Measurements from ENCODE around the gene TGFBR3L.

TGFBR3L gene

DNA sequence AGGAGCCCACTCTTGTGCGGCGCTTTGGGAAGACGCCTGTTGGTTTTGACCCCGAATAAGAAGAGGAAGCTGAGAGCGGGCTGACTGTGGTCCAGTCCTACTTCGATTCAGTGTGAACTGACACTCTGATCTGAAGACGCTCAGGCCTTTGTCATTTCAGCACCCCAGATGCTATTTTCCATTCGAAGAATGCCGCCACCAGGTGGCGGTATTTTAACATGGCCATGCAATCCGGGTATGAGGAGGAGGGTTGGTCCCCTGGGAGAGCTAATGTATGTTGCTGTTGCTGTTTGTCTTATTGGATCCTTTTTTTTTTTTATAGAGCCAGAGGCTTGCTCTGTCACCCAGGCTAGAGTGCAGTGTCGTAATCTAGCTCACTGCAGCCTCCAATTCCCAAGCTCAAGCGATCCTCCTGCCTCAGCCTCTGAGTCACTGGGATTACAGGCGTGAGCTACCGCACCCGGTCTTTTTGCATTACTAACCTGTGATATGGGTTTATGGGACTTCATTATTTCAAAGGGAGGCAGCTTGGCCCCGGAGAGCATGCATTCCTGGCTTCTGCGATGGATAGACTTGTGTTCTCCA, 29.6 kb downstream of the TGFBR3L start:
- no peaks in the 10 kb centered on the region for H3K27me3 ChIP-seq
- intact Hi-C loops (cut with DNase I; ENCODE audit: low total_unique reads) = loop anchor here (10.0 kb wide), 1 partner anchor 61 kb away; the partner anchor contains the start of gene ELAVL1
- H3K9me3 ChIP-seq = no peaks in the 10 kb centered on the region
- TF ChIP-seq, protein P1, sequence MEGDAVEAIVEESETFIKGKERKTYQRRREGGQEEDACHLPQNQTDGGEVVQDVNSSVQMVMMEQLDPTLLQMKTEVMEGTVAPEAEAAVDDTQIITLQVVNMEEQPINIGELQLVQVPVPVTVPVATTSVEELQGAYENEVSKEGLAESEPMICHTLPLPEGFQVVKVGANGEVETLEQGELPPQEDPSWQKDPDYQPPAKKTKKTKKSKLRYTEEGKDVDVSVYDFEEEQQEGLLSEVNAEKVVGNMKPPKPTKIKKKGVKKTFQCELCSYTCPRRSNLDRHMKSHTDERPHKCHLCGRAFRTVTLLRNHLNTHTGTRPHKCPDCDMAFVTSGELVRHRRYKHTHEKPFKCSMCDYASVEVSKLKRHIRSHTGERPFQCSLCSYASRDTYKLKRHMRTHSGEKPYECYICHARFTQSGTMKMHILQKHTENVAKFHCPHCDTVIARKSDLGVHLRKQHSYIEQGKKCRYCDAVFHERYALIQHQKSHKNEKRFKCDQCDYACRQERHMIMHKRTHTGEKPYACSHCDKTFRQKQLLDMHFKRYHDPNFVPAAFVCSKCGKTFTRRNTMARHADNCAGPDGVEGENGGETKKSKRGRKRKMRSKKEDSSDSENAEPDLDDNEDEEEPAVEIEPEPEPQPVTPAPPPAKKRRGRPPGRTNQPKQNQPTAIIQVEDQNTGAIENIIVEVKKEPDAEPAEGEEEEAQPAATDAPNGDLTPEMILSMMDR (IDR thresholded peaks at IDR 0.05) = peak; percentile 73 to 84
- DNase-seq = peak; percentile 89 to 93
- H3K4me3 ChIP-seq = peak overlapping the region; percentile 82 to 93
- H3K36me3 ChIP-seq = peaks cover 17 to 21% (median 17%) of the 10 kb centered on the region in 3 donors
- peak overlapping the region; percentile 99 to 100 for H3K27ac ChIP-seq
- peaks cover 0 to 29% (median 17%) of the 10 kb centered on the region in 4 donors for H3K4me1 ChIP-seq

DNA sequence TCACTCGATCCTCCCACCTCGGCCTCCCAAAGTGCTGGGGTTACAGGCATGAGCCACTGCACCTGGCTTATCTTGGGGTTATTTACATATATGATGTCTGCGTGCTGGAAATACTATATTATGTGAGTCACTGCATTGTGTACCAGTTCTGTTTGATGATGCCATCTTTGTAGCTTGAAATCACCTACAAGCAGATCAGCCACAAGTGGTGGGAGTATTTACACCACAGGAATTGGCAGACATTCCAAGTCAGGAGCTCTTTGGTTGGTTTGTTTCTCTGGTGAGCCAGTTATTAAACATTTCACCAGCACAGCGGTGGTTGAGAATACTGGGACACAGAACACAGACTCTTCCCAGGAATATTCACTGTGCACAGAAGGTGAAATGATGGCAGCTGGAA, 33.3 kb downstream of the TGFBR3L start:
- no peaks in the 10 kb centered on the region for H3K36me3 ChIP-seq
- no peak overlapping the region for H3K4me3 ChIP-seq
- no peak for DNase-seq
- TF ChIP-seq, protein P1 (IDR thresholded peaks at IDR 0.05) = no peak
- no peaks in the 10 kb centered on the region for H3K9me3 ChIP-seq
- no peak overlapping the region for H3K27ac ChIP-seq
- peaks cover 0 to 1% (median under 1%) of the 10 kb centered on the region in 4 donors for H3K4me1 ChIP-seq
- intact Hi-C loops (cut with DNase I; ENCODE audit: low total_unique reads) = loop anchor here (5.0 to 10.0 kb wide), 2 partner anchors 57 to 304 kb away; partner anchors contain the start of gene ELAVL1
- no peaks in the 10 kb centered on the region for H3K27me3 ChIP-seq

DNA sequence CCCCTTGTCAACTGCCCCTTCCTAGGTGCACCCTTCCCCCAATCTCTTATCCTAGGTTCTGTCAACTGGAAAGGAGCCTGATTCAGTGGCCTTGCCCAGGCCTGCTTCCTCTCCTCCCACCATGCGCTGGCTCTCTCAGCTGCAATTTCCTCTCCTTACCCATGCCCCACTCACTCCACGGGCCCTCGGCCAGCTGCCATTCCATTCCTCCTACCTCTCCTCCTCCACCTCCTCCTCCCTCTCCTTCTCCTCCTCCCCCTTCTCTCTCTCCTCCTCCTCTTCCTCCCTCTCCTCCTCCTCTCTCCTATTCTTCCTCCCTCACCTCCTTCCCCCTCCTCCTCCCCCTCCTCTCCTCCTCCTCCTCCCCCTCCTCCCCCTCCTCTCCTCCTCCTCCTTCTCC, 38.4 kb downstream of the TGFBR3L start:
- intact Hi-C loops (cut with DNase I; ENCODE audit: low total_unique reads) = no loop called here

DNA sequence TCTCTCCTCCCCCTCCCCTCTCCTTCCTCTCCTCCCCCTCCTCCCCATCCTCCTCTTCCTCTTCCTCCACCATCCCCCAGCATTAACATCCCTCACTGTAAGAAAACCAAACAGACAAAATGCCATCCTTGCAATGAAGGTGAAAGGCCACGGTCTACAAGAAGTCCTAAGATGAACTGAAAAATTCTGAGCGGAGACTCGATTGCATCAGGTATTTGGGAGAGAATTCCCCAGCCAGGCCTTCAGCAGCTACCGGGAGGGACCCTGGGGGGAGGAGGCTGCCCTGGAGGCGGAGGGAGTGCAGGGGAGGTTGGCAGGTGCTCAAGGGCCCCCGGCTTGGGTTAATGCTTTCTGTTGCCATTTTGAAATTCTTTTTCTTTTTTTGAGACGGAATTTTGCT, 38.9 kb downstream of the TGFBR3L start:
- H3K27ac ChIP-seq = no peak overlapping the region
- H3K4me3 ChIP-seq = no peak overlapping the region
- DNase-seq = no peak
- H3K4me1 ChIP-seq = no peaks in the 10 kb centered on the region
- H3K27me3 ChIP-seq = no peaks in the 10 kb centered on the region
- TF ChIP-seq, protein P1 (IDR thresholded peaks at IDR 0.05) = no peak
- intact Hi-C loops (cut with DNase I; ENCODE audit: low total_unique reads) = no loop called here
- H3K36me3 ChIP-seq = peaks cover 0 to 16% (median 7%) of the 10 kb centered on the region in 3 donors
- H3K9me3 ChIP-seq = no peaks in the 10 kb centered on the region

More for the DNA sequence above, 38.4 kb downstream of the TGFBR3L start:
- DNase-seq = no peak
- Histone ChIP-seq H3K27ac (no peak overlapping the region), H3K4me3 (no peak overlapping the region), H3K9me3 (no peaks in the 10 kb centered on the region), H3K27me3 (no peaks in the 10 kb centered on the region), H3K4me1 (no peaks in the 10 kb centered on the region), H3K36me3 (peaks cover 0 to 12% (median 4%) of the 10 kb centered on the region in 3 donors)
- TF ChIP-seq, protein P1 (IDR thresholded peaks at IDR 0.05) = no peak

DNA sequence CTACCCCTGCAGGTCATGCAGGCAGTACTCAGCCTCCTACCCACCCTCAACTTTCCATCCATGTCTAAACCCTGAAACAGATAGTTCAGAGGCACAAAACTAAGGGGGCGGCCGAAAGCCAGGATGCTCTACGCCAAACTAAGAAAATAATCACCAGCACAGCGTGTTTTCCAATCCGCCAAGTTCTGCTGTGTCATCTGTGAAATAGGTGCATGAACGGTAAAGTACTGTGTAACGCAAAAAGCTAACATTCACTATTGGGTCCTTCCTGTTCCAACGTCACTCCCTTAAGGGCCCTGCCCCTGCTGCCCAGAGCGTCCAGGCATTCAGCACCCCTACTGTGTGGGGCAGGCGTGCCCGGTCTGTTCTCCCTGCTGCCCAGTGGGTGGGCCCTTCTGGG, 41.1 kb downstream of the TGFBR3L start:
- Histone ChIP-seq H3K27me3 (no peaks in the 10 kb centered on the region), H3K36me3 (peaks cover 0 to 30% (median 19%) of the 10 kb centered on the region in 3 donors), H3K9me3 (no peaks in the 10 kb centered on the region), H3K27ac (no peak overlapping the region), H3K4me1 (no peaks in the 10 kb centered on the region), H3K4me3 (no peak overlapping the region)
- intact Hi-C loops (cut with DNase I; ENCODE audit: low total_unique reads) = no loop called here
- no peak for DNase-seq
- TF ChIP-seq, protein P1 (IDR thresholded peaks at IDR 0.05) = no peak

Data from tibial artery (tissue), 4 donors.